ENCODE data around the gene C1orf105.

C1orf105 gene

GRCh38 chr1:172388490-172388889, 32.0 kb upstream of the C1orf105 start:
- TF ChIP-seq CTCF (IDR thresholded peaks at IDR 0.05; ENCODE audit: low read depth, low read length), result no peak
- no peak overlapping the region for H3K4me3 ChIP-seq (ENCODE audit: low read depth, low read length)

GRCh38 chr1:172390301-172390682, 30.2 kb upstream of the C1orf105 start:
- no peak overlapping the region for H3K4me3 ChIP-seq (ENCODE audit: low read depth, low read length)
- TF ChIP-seq CTCF (IDR thresholded peaks at IDR 0.05; ENCODE audit: low read depth, low read length), result no peak

GRCh38 chr1:172390683-172391551, 29.6 kb upstream of the C1orf105 start:
- TF ChIP-seq CTCF (IDR thresholded peaks at IDR 0.05; ENCODE audit: low read depth, low read length), result no peak
- no peak overlapping the region for H3K4me3 ChIP-seq (ENCODE audit: low read depth, low read length)

GRCh38 chr1:172391976-172392375, 28.5 kb upstream of the C1orf105 start:
- H3K4me3 ChIP-seq (ENCODE audit: low read depth, low read length), result no peak overlapping the region
- no peak for TF ChIP-seq CTCF (IDR thresholded peaks at IDR 0.05; ENCODE audit: low read depth, low read length)

- no peak for TF ChIP-seq CTCF (IDR thresholded peaks at IDR 0.05; ENCODE audit: low read depth, low read length)
- no peak overlapping the region for H3K4me3 ChIP-seq (ENCODE audit: low read depth, low read length)
Measured at GRCh38 chr1:172393354-172393753, 27.1 kb upstream of the C1orf105 start.

- H3K4me3 ChIP-seq (ENCODE audit: low read depth, low read length), result no peak overlapping the region
- TF ChIP-seq CTCF (IDR thresholded peaks at IDR 0.05; ENCODE audit: low read depth, low read length), result no peak
Measured at GRCh38 chr1:172394141-172394751, 26.2 kb upstream of the C1orf105 start.

GRCh38 chr1:172394811-172395210, 25.7 kb upstream of the C1orf105 start:
- H3K4me3 ChIP-seq (ENCODE audit: low read depth, low read length), result no peak overlapping the region
- TF ChIP-seq CTCF (IDR thresholded peaks at IDR 0.05; ENCODE audit: low read depth, low read length), result no peak
